H9 (cell line): ENCODE measurements around the gene RAI14. TPM values are rescaled to one million over a fixed set of nuclear protein-coding genes. Genes with fewer than 3 reads are reported as not detected.

Experiments used
- DNase-seq: peaks from one replicate; pipeline ENCODE4 v3.0.0-alpha.2; 2017
- H2AFZ ChIP-seq: one replicate; pipeline ENCODE4 v1.6.1; 2013; ENCODE audit warnings: mild to moderate bottlenecking, low read length, control low read depth, moderate library complexity
- H2AK5ac ChIP-seq: 2 replicates; pipeline ENCODE4 v1.6.1; 2013; ENCODE audit warnings: low read length, control low read depth, mixed read lengths; ENCODE audit not compliant: insufficient read length
- H2BK120ac ChIP-seq: one replicate; pipeline ENCODE4 v1.6.1; 2013; ENCODE audit warnings: low read depth, mild to moderate bottlenecking, low read length, control low read depth, inconsistent platforms; ENCODE audit not compliant: poor library complexity, severe bottlenecking
- H2BK12ac ChIP-seq: 2 replicates; pipeline ENCODE4 v1.6.1; 2013; ENCODE audit warnings: low read length, control low read depth, mixed read lengths, low read depth; ENCODE audit not compliant: insufficient read length
- H2BK15ac ChIP-seq: 2 replicates; pipeline ENCODE4 v1.6.1; 2013; ENCODE audit warnings: low read depth, low read length, control low read depth
- H2BK20ac ChIP-seq: one replicate; pipeline ENCODE4 v1.6.1; 2013; ENCODE audit warnings: low read depth, mild to moderate bottlenecking, low read length, control low read depth, inconsistent platforms; ENCODE audit not compliant: poor library complexity, severe bottlenecking
- H2BK5ac ChIP-seq: 2 replicates; pipeline ENCODE4 v1.6.1; 2013; ENCODE audit warnings: low read length, control low read depth, mixed read lengths; ENCODE audit not compliant: insufficient read length
- H3K14ac ChIP-seq: 2 replicates; pipeline ENCODE4 v1.6.1; 2013; ENCODE audit warnings: low read length, control low read depth; ENCODE audit not compliant: insufficient read depth
- H3K18ac ChIP-seq: 2 replicates; pipeline ENCODE4 v1.6.1; 2013; ENCODE audit warnings: low read depth, mild to moderate bottlenecking, mixed read lengths, low read length, control low read depth; ENCODE audit not compliant: insufficient read length
- H3K23ac ChIP-seq: 2 replicates; pipeline ENCODE4 v1.6.1; 2013; ENCODE audit warnings: low read length, control low read depth, mixed read lengths, low read depth; ENCODE audit not compliant: insufficient read length
- H3K23me2 ChIP-seq: 2 replicates; pipeline ENCODE4 v1.6.1; 2013; ENCODE audit warnings: low read depth, mild to moderate bottlenecking, mixed read lengths, low read length, control low read depth; ENCODE audit not compliant: insufficient read length, poor library complexity, severe bottlenecking
- H3K27ac ChIP-seq: 2 replicates; pipeline ENCODE4 v1.5.1; 2013; ENCODE audit warnings: low read length, control low read depth, mixed read lengths, low read depth; ENCODE audit not compliant: insufficient read length
- H3K27me3 ChIP-seq: 2 replicates; pipeline ENCODE4 v1.6.1; 2013; ENCODE audit warnings: low read length, control low read depth, inconsistent platforms; ENCODE audit not compliant: insufficient read depth
- H3K4ac ChIP-seq: 2 replicates; pipeline ENCODE4 v1.6.1; 2013; ENCODE audit warnings: low read depth, mild to moderate bottlenecking, control low read depth, inconsistent platforms, low read length, moderate library complexity
- H3K4me1 ChIP-seq: 2 replicates; pipeline ENCODE4 v1.6.1; 2013; ENCODE audit warnings: low read length, control low read depth, inconsistent platforms; ENCODE audit not compliant: insufficient read depth
- H3K4me2 ChIP-seq: 2 replicates; pipeline ENCODE4 v1.6.1; 2013; ENCODE audit warnings: low read length, control low read depth, mixed read lengths; ENCODE audit not compliant: insufficient read length, insufficient read depth
- H3K56ac ChIP-seq: 2 replicates; pipeline ENCODE4 v1.6.1; 2013; ENCODE audit warnings: low read depth, mild to moderate bottlenecking, mixed read lengths, low read length, control low read depth; ENCODE audit not compliant: insufficient read length
- H3K79me1 ChIP-seq: 2 replicates; pipeline ENCODE4 v1.6.1; 2013; ENCODE audit warnings: low read depth, mild to moderate bottlenecking, moderate library complexity, low read length, control low read depth, inconsistent platforms; ENCODE audit not compliant: insufficient read depth, poor library complexity, severe bottlenecking
- H3K79me2 ChIP-seq: 2 replicates; pipeline ENCODE4 v1.6.1; 2013; ENCODE audit warnings: low read length, control low read depth, inconsistent platforms; ENCODE audit not compliant: insufficient read depth
- H3K9ac ChIP-seq: 2 replicates; pipeline ENCODE4 v1.6.1; 2013; ENCODE audit warnings: low read length, control low read depth, mixed read lengths; ENCODE audit not compliant: insufficient read length; ENCODE audit errors: extremely low read depth
- H3K9me3 ChIP-seq: one replicate; pipeline ENCODE4 v1.6.1; 2013; ENCODE audit warnings: low read depth, low read length, inconsistent platforms; ENCODE audit not compliant: control insufficient read depth
- H3T11ph ChIP-seq: one replicate; pipeline ENCODE4 v1.6.1; 2013; ENCODE audit warnings: mild to moderate bottlenecking, low read length, control low read depth, inconsistent platforms
- H4K20me1 ChIP-seq: one replicate; pipeline ENCODE4 v1.6.1; 2013; ENCODE audit not compliant: control insufficient read depth, insufficient read length, insufficient read depth
- H4K5ac ChIP-seq: 2 replicates; pipeline ENCODE4 v1.6.1; 2013; ENCODE audit warnings: low read depth, mild to moderate bottlenecking, mixed read lengths, low read length, control low read depth; ENCODE audit not compliant: insufficient read length
- H4K8ac ChIP-seq: replicated peaks from 2 replicates; pipeline ENCODE4 v1.6.1; 2013; ENCODE audit warnings: low read length, control low read depth, mixed read lengths, low read depth; ENCODE audit not compliant: insufficient read length
- H4K91ac ChIP-seq: 2 replicates; pipeline ENCODE4 v1.6.1; 2013; ENCODE audit warnings: low read depth, mild to moderate bottlenecking, moderate library complexity, mixed read lengths, low read length, control low read depth; ENCODE audit not compliant: insufficient read length
- H3K27ac Mint-ChIP-seq, 3 experiments: 2 replicates in 2 of 3; 3 replicates in 1 of 3; pipeline ENCODE4 v1.8.0; 2020 to 2021; ENCODE audit warnings: mixed read lengths in 3 of 3, mild to moderate bottlenecking in 1 of 3, moderate library complexity in 1 of 3
- H3K27me3 Mint-ChIP-seq: 2 replicates; pipeline ENCODE4 v1.8.0; 2021; ENCODE audit warnings: low read depth, mild to moderate bottlenecking, moderate library complexity, mixed read lengths
- H3K36me3 Mint-ChIP-seq, 3 experiments: 2 replicates in 2 of 3; 3 replicates in 1 of 3; pipeline ENCODE4 v1.8.0; 2020 to 2021; ENCODE audit warnings: low read depth in 3 of 3, mixed read lengths in 3 of 3; ENCODE audit not compliant: insufficient read depth in 1 of 3
- H3K4me1 Mint-ChIP-seq, 2 experiments: 2 replicates each; pipeline ENCODE4 v1.8.0; 2020; ENCODE audit warnings: mixed read lengths in 2 of 2
- H3K4me3 Mint-ChIP-seq, 2 experiments: 2 replicates in 1 of 2; 3 replicates in 1 of 2; pipeline ENCODE4 v1.8.0; 2020 to 2021; ENCODE audit warnings: mild to moderate bottlenecking in 2 of 2, mixed read lengths in 2 of 2, moderate library complexity in 1 of 2
- H3K9me3 Mint-ChIP-seq, 2 experiments: 2 replicates in 1 of 2; 3 replicates in 1 of 2; pipeline ENCODE4 v1.8.0; 2020; ENCODE audit warnings: mild to moderate bottlenecking in 2 of 2, mixed read lengths in 2 of 2, moderate library complexity in 1 of 2
- CTCF ChIP-seq: fragments of 200-600 bp; sonication (generic); conservative IDR thresholded peaks from 3 replicates; pipeline ENCODE4 v1.8.0; 2021; ENCODE audit warnings: antibody characterized with exemption, mild to moderate bottlenecking
- total RNA-seq: library from RNA; stranded (reverse); gene quantifications from 2 replicates; pipeline ENCODE4 v1.2.1, GENCODE V29; 2021

RAI14 gene
- total RNA-seq, 1 experiment from 2014 or later: 127 TPM

- Histone ChIP-seq H2AFZ (peak overlapping the region; percentile 25), H4K5ac (no peak overlapping the region), H3K4me2 (no peak overlapping the region), H3T11ph (no peak overlapping the region), H3K18ac (no peak overlapping the region), H3K56ac (no peak overlapping the region), H3K27ac (no peak overlapping the region), H2AK5ac (no peak overlapping the region), H3K79me1 (no peaks in the 10 kb centered on the region), H2BK12ac (no peak overlapping the region), H3K27me3 (no peaks in the 10 kb centered on the region), H3K9ac (no peak overlapping the region), H4K91ac (no peak overlapping the region), H4K8ac (no peak overlapping the region), H2BK15ac (no peak overlapping the region), H2BK120ac (no peak overlapping the region), H4K20me1 (no peaks in the 10 kb centered on the region), H2BK20ac (no peak overlapping the region), H3K9me3 (no peaks in the 10 kb centered on the region), H3K4me1 (peaks cover 7% of the 10 kb centered on the region; the same call in 1 of the 2 replicates), H3K14ac (no peak overlapping the region), H2BK5ac (no peak overlapping the region), H3K79me2 (no peaks in the 10 kb centered on the region), H3K4ac (no peak overlapping the region), H3K23ac (no peak overlapping the region), H3K23me2 (no peaks in the 10 kb centered on the region)
- Mint-ChIP-seq H3K4me3 (no peak overlapping the region), H3K4me1 (peaks cover 21 to 25% of the 10 kb centered on the region in 2 experiments), H3K27me3 (no peaks in the 10 kb centered on the region), H3K27ac (peak overlapping the region in 1 of 3 experiments; percentile 1; a peak in 4 of 7 replicates), H3K36me3 (no peaks in the 10 kb centered on the region), H3K9me3 (no peaks in the 10 kb centered on the region)
- DNase-seq: no peak
- TF ChIP-seq CTCF: no peak
Measured at GRCh38 chr5:34610546-34610945, 45.6 kb upstream of the RAI14 start.
